Raji (cell line): ENCODE data around the gene IFT20.

Experiments used
- POLR2A ChIP-seq: IDR thresholded peaks from 2 replicates; pipeline ENCODE4 v1.6.1; 2011; ENCODE audit warnings: low read depth, low read length, control low read depth; ENCODE audit not compliant: insufficient read depth

The IFT20 gene

GRCh38 chr17:28335201-28335958, at the start of gene IFT20, which contains the start of gene TNFAIP1:
TSS of gene IFT20 (minus strand) at chr17:28335472. CDS start at chr17:28331985, 3,487 bp downstream.
TSS of gene TNFAIP1 (plus strand) at chr17:28335761. CDS start at chr17:28339522, 3,761 bp downstream.
- TF ChIP-seq POLR2A = peak; percentile 87

- TF ChIP-seq POLR2A = no peak
These were observed 49.7 kb upstream of the IFT20 start for GRCh38 chr17:28385037-28385400.

- TF ChIP-seq POLR2A = no peak
These were observed 49.2 kb upstream of the IFT20 start for GRCh38 chr17:28384281-28385036.

GRCh38 chr17:28381141-28381825, 46.0 kb upstream of the IFT20 start:
- TF ChIP-seq POLR2A = no peak

- no peak for TF ChIP-seq POLR2A
These were observed 44.8 kb upstream of the IFT20 start for GRCh38 chr17:28379814-28380801.

- no peak for TF ChIP-seq POLR2A
These were observed 37.6 kb upstream of the IFT20 start for GRCh38 chr17:28372945-28373274.

GRCh38 chr17:28372203-28372944, 37.1 kb upstream of the IFT20 start:
- TF ChIP-seq POLR2A = no peak

- TF ChIP-seq POLR2A = peak; percentile 74
These were observed 36.3 kb upstream of the IFT20 start, which contains the start of gene SARM1 for GRCh38 chr17:28371245-28372202. TSS of gene SARM1 (plus strand) at chr17:28371694. CDS start at chr17:28372033, 339 bp downstream.

- TF ChIP-seq POLR2A = no peak
These were observed 35.5 kb upstream of the IFT20 start for GRCh38 chr17:28370744-28371103.

GRCh38 chr17:28370035-28370743, 34.9 kb upstream of the IFT20 start, which contains the start of gene VTN:
TSS of gene VTN (minus strand) at chr17:28370307. CDS start at chr17:28370203, 104 bp downstream.
- TF ChIP-seq POLR2A = no peak

GRCh38 chr17:28369684-28370034, 34.4 kb upstream of the IFT20 start:
- no peak for TF ChIP-seq POLR2A
